GM12873 (cell line): ENCODE measurements around the gene STC2.

ENCODE experiments used
- CTCF ChIP-seq: IDR thresholded peaks from 2 replicates; pipeline ENCODE4 v1.5.1; 2012; ENCODE audit warnings: low read depth, mild to moderate bottlenecking, moderate library complexity, low read length, control low read depth; ENCODE audit not compliant: insufficient read depth; ENCODE audit errors: missing control alignments

The STC2 gene

GRCh38 chr5:173302546-173303155, 25.6 kb downstream of the STC2 start:
- TF ChIP-seq CTCF, result no peak

- TF ChIP-seq CTCF, result no peak
Observed at GRCh38 chr5:173301695-173302545, 26.3 kb downstream of the STC2 start.

GRCh38 chr5:173300389-173301047, 27.7 kb downstream of the STC2 start:
- no peak for TF ChIP-seq CTCF

- TF ChIP-seq CTCF, result no peak
Observed at GRCh38 chr5:173299820-173300219, 28.4 kb downstream of the STC2 start.

- TF ChIP-seq CTCF, result no peak
Observed at GRCh38 chr5:173298213-173298926, 29.8 kb downstream of the STC2 start.

GRCh38 chr5:173297813-173298212, 30.4 kb downstream of the STC2 start:
- no peak for TF ChIP-seq CTCF
